HUDEP-2 (cell line): ENCODE measurements around the gene SMARCB1.
A peak's percentile ranks its signal among the peaks of the same experiment; 100 is the strongest.

Experiments
- DNase-seq, 76 experiments: peaks; one replicate each; lab custom pipeline; 2025; ENCODE audit not compliant: unreplicated experiment in 76 of 76; lab: John Stamatoyannopoulos, UW

Gene SMARCB1

GRCh38 chr22:23828800-23829680 lies 42.3 kb downstream of the SMARCB1 start:
- no peak for DNase-seq

- no peak for DNase-seq
These were observed 43.1 kb downstream of the SMARCB1 start for GRCh38 chr22:23829845-23830372.

GRCh38 chr22:23831261-23831660 lies 44.5 kb downstream of the SMARCB1 start:
- DNase-seq: no peak

- no peak for DNase-seq
These were observed 45.0 kb downstream of the SMARCB1 start for GRCh38 chr22:23831781-23832180.

- no peak for DNase-seq
These were observed 45.7 kb downstream of the SMARCB1 start for GRCh38 chr22:23832226-23833016.

- no peak for DNase-seq
These were observed 46.4 kb downstream of the SMARCB1 start for GRCh38 chr22:23833017-23833751.

- no peak for DNase-seq
These were observed 47.1 kb downstream of the SMARCB1 start for GRCh38 chr22:23833911-23834317.

- no peak for DNase-seq
These were observed 47.6 kb downstream of the SMARCB1 start for GRCh38 chr22:23834406-23834792.

GRCh38 chr22:23834793-23835483 lies 48.2 kb downstream of the SMARCB1 start:
- DNase-seq: no peak

GRCh38 chr22:23835484-23836144 lies 48.8 kb downstream of the SMARCB1 start:
- DNase-seq: no peak

GRCh38 chr22:23836281-23836680 lies 49.5 kb downstream of the SMARCB1 start:
- no peak for DNase-seq

- DNase-seq: no peak
These were observed 50.1 kb downstream of the SMARCB1 start for GRCh38 chr22:23836692-23837495.

- DNase-seq: no peak
These were observed 50.7 kb downstream of the SMARCB1 start for GRCh38 chr22:23837496-23837859.

GRCh38 chr22:23837911-23838680 lies 51.3 kb downstream of the SMARCB1 start:
- DNase-seq: no peak

- DNase-seq: peak in 75 of 76 experiments; percentile 78 to 100 (median 99)
These were observed 52.1 kb downstream of the SMARCB1 start, which contains the start of gene DERL3 for GRCh38 chr22:23838681-23839468. DERL3 (minus strand) TSS chr22:23839006; CDS start chr22:23838987, 19 bp downstream.

- DNase-seq: no peak
These were observed 53.3 kb downstream of the SMARCB1 start for GRCh38 chr22:23840026-23840425.

- DNase-seq: no peak
These were observed 54.5 kb downstream of the SMARCB1 start for GRCh38 chr22:23841292-23841691.
